GM12878 (cell line): ENCODE measurements around the gene MFSD12. TPM values are rescaled to one million over a fixed set of nuclear protein-coding genes. Genes with fewer than 3 reads are reported as not detected.

ENCODE experiments used
- BACH1 ChIP-seq: fragments of 450-650 bp; IDR thresholded peaks from 2 replicates; pipeline ENCODE4 v1.6.1; 2017; ENCODE audit warnings: mild to moderate bottlenecking, borderline replicate concordance
- CHD1 ChIP-seq: IDR thresholded peaks from 2 replicates; pipeline ENCODE4 v1.6.1; 2012; ENCODE audit warnings: low read depth, low read length, improper control_type of control experiment
- CHD4 ChIP-seq: fragments of 200-600 bp; sonication (generic); IDR thresholded peaks from 2 replicates; pipeline ENCODE4 v1.6.1; 2016; ENCODE audit warnings: mild to moderate bottlenecking
- CREM ChIP-seq: IDR thresholded peaks from 2 replicates; pipeline ENCODE4 v1.6.1; 2014; ENCODE audit warnings: antibody characterized with exemption, low read depth
- DPF2 ChIP-seq: fragments of 450-650 bp; IDR thresholded peaks from 2 replicates; pipeline ENCODE4 v1.6.1; 2017; ENCODE audit warnings: mild to moderate bottlenecking
- ESRRA ChIP-seq: IDR thresholded peaks from 2 replicates; pipeline ENCODE4 v1.6.1; 2012; ENCODE audit warnings: mild to moderate bottlenecking, low read length, improper control_type of control experiment
- FOXM1 ChIP-seq: IDR thresholded peaks from 2 replicates; pipeline ENCODE4 v1.6.1; 2012; ENCODE audit warnings: low read depth, mild to moderate bottlenecking, inconsistent platforms, low read length, moderate library complexity
- GATAD2B ChIP-seq: fragments of 450-650 bp; conservative IDR thresholded peaks from 2 replicates; pipeline ENCODE4 v1.6.1; 2017; ENCODE audit warnings: low read depth, mild to moderate bottlenecking, moderate library complexity
- HDAC2 ChIP-seq: fragments of 200-600 bp; sonication (generic); IDR thresholded peaks from 2 replicates; pipeline ENCODE4 v1.6.1; 2017
- IKZF1 ChIP-seq: fragments of 450-650 bp; conservative IDR thresholded peaks from 2 replicates; pipeline ENCODE4 v1.6.1; 2017; ENCODE audit warnings: antibody characterized with exemption, mild to moderate bottlenecking
- LARP7 ChIP-seq: fragments of 450-650 bp; IDR thresholded peaks from 2 replicates; pipeline ENCODE4 v1.6.1; 2017; ENCODE audit warnings: mild to moderate bottlenecking
- MLLT1 ChIP-seq: fragments of 450-650 bp; IDR thresholded peaks from 2 replicates; pipeline ENCODE4 v1.6.1; 2016; ENCODE audit warnings: mild to moderate bottlenecking
- MXI1 ChIP-seq: fragments of 150-350 bp; IDR thresholded peaks from 2 replicates; pipeline ENCODE4 v1.6.1; 2011; ENCODE audit warnings: low read depth, mild to moderate bottlenecking, inconsistent platforms, low read length, improper control_type of control experiment
- NFXL1 ChIP-seq: fragments of 450-650 bp; IDR thresholded peaks from 2 replicates; pipeline ENCODE4 v1.6.1; 2017; ENCODE audit warnings: antibody characterized with exemption, mild to moderate bottlenecking, borderline replicate concordance
- POLR2A ChIP-seq: IDR thresholded peaks from 2 replicates; pipeline ENCODE4 v1.6.1; 2011; ENCODE audit warnings: low read depth, mild to moderate bottlenecking, low read length
- RCOR1 ChIP-seq: conservative IDR thresholded peaks from 2 replicates; pipeline ENCODE4 v1.6.1; 2012; ENCODE audit warnings: low read depth, low read length, improper control_type of control experiment
- RELA ChIP-seq: fragments of 450-650 bp; IDR thresholded peaks from 2 replicates; pipeline ENCODE4 v1.8.0; 2014; ENCODE audit warnings: borderline replicate concordance; ENCODE audit not compliant: partially characterized antibody
- SIN3A ChIP-seq: IDR thresholded peaks from 2 replicates; pipeline ENCODE4 v1.6.1; 2012; ENCODE audit warnings: low read depth, low read length, improper control_type of control experiment
- SMAD5 ChIP-seq: IDR thresholded peaks from 2 replicates; pipeline ENCODE4 v1.6.1; 2016; ENCODE audit warnings: antibody characterized with exemption, low read depth
- SMC3 ChIP-seq: IDR thresholded peaks from 2 replicates; pipeline ENCODE4 v1.6.1; 2011; ENCODE audit warnings: low read length, improper control_type of control experiment, borderline replicate concordance
- SREBF1 ChIP-seq: IDR thresholded peaks from 2 replicates; pipeline ENCODE4 v1.6.1; 2012; ENCODE audit warnings: mild to moderate bottlenecking, low read length
- TBL1XR1 ChIP-seq: IDR thresholded peaks from 2 replicates; pipeline ENCODE4 v1.6.1; 2012; ENCODE audit warnings: low read depth, low read length, improper control_type of control experiment
- TCF12 ChIP-seq: IDR thresholded peaks from 2 replicates; pipeline ENCODE4 v1.6.1; 2011; ENCODE audit warnings: low read depth, mild to moderate bottlenecking, low read length
- ZBED1 ChIP-seq: IDR thresholded peaks from 2 replicates; pipeline ENCODE4 v1.6.1; 2016; ENCODE audit warnings: borderline replicate concordance
- polyA plus RNA-seq, 11 experiments: library from polyadenylated mRNA; depleted of rRNA in 4 of 11; unstranded in 6 of 11; stranded (reverse) in 5 of 11; fragments of >200 nt; fragmentation: Nextera tagmentation in 4 of 11; fragmentation: Illumina TruSeq in 1 of 11; extraction: Ambion mirVana in 4 of 11; extraction: Trizol in 1 of 11; gene quantifications; 1 replicate in 1 of 11; 2 replicates in 10 of 11; pipeline versions ENCODE4 v1.2.1 to v1.2.3, GENCODE V29; 2011 to 2016; ENCODE audit warnings: inconsistent platforms in 2 of 11, missing spikeins in 2 of 11, low read depth in 1 of 11
- total RNA-seq, 4 experiments: library from RNA; depleted of rRNA in 3 of 4; stranded (reverse); fragments of >200 nt in 3 of 4; fragmentation: Illumina TruSeq in 1 of 4; extraction: Trizol in 1 of 4; gene quantifications; 2 replicates each; pipeline versions ENCODE4 v1.2.1 to v1.2.3, GENCODE V29; 2013 to 2021
- TF ChIP-seq, protein P1 (sequence below), 3 experiments: IDR thresholded peaks in 2 of 3; conservative IDR thresholded peaks in 1 of 3; 2 replicates each; pipeline ENCODE4 v1.5.1; 2011; ENCODE audit warnings: low read depth in 3 of 3, low read length in 3 of 3, mild to moderate bottlenecking in 3 of 3, control low read depth in 2 of 3, moderate library complexity in 2 of 3, inconsistent platforms in 1 of 3, mixed read lengths in 1 of 3; ENCODE audit not compliant: control insufficient read depth in 2 of 3, insufficient read depth in 1 of 3; ENCODE audit errors: extremely low read depth in 1 of 3
- TF ChIP-seq, protein P2 (sequence below): fragments of 450-650 bp; IDR thresholded peaks from 2 replicates; pipeline ENCODE4 v1.6.1; 2017; ENCODE audit warnings: mild to moderate bottlenecking, low read depth, inconsistent platforms; ENCODE audit not compliant: poor library complexity, severe bottlenecking
- TF ChIP-seq, protein P3 (sequence below): fragments of 450-650 bp; conservative IDR thresholded peaks from 2 replicates; pipeline ENCODE4 v1.6.1; 2017; ENCODE audit warnings: mild to moderate bottlenecking, moderate library complexity

MFSD12 gene
- total and polyA plus RNA-seq, 10 of the 15 experiments (the other 5 are each of a cell fraction or from before 2014, with no cell fraction given), result 0.58 to 65.9 (median 16.8) TPM

GRCh38 chr19:3556978-3557460, 367 bp downstream of the MFSD12 start (continued):
- TF ChIP-seq RELA (no peak), MLLT1 (no peak), MXI1 (no peak), LARP7 (peak; percentile 50; the same call in 1 of the 2 replicates), TCF12 (peak; percentile 84), DPF2 (0 out of 2 replicates have a peak, but pooled peaks have one; percentile 12), CHD1 (no peak), NFXL1 (no peak), IKZF1 (0 out of 2 replicates have a peak, but pooled peaks have one; percentile 54), TBL1XR1 (no peak), SIN3A (0 out of 2 replicates have a peak, but pooled peaks have one; percentile 19), POLR2A (no peak), FOXM1 (no peak), CHD4 (no peak), HDAC2 (no peak), SMC3 (no peak), RCOR1 (no peak), SMAD5 (no peak), ESRRA (no peak), GATAD2B (peak; percentile 78), ZBED1 (no peak), BACH1 (peak; percentile 89; the same call in 1 of the 2 replicates), SREBF1 (no peak), CREM (no peak)
- TF ChIP-seq, protein P1, sequence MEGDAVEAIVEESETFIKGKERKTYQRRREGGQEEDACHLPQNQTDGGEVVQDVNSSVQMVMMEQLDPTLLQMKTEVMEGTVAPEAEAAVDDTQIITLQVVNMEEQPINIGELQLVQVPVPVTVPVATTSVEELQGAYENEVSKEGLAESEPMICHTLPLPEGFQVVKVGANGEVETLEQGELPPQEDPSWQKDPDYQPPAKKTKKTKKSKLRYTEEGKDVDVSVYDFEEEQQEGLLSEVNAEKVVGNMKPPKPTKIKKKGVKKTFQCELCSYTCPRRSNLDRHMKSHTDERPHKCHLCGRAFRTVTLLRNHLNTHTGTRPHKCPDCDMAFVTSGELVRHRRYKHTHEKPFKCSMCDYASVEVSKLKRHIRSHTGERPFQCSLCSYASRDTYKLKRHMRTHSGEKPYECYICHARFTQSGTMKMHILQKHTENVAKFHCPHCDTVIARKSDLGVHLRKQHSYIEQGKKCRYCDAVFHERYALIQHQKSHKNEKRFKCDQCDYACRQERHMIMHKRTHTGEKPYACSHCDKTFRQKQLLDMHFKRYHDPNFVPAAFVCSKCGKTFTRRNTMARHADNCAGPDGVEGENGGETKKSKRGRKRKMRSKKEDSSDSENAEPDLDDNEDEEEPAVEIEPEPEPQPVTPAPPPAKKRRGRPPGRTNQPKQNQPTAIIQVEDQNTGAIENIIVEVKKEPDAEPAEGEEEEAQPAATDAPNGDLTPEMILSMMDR (IDR thresholded peaks at IDR 0.05 in 2 of 3, conservative IDR thresholded peaks at IDR 0.05 in 1 of 3; ENCODE audit: control insufficient read depth in 2 of 3, extremely low read depth in 1 of 3, insufficient read depth in 1 of 3, low read depth in 3 of 3, low read length in 3 of 3), result peak in 1 of 3 experiments; percentile 6; a peak in 1 of 6 replicates
- TF ChIP-seq, protein P2, sequence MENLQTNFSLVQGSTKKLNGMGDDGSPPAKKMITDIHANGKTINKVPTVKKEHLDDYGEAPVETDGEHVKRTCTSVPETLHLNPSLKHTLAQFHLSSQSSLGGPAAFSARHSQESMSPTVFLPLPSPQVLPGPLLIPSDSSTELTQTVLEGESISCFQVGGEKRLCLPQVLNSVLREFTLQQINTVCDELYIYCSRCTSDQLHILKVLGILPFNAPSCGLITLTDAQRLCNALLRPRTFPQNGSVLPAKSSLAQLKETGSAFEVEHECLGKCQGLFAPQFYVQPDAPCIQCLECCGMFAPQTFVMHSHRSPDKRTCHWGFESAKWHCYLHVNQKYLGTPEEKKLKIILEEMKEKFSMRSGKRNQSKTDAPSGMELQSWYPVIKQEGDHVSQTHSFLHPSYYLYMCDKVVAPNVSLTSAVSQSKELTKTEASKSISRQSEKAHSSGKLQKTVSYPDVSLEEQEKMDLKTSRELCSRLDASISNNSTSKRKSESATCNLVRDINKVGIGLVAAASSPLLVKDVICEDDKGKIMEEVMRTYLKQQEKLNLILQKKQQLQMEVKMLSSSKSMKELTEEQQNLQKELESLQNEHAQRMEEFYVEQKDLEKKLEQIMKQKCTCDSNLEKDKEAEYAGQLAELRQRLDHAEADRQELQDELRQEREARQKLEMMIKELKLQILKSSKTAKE, result no peak
- TF ChIP-seq, protein P3, sequence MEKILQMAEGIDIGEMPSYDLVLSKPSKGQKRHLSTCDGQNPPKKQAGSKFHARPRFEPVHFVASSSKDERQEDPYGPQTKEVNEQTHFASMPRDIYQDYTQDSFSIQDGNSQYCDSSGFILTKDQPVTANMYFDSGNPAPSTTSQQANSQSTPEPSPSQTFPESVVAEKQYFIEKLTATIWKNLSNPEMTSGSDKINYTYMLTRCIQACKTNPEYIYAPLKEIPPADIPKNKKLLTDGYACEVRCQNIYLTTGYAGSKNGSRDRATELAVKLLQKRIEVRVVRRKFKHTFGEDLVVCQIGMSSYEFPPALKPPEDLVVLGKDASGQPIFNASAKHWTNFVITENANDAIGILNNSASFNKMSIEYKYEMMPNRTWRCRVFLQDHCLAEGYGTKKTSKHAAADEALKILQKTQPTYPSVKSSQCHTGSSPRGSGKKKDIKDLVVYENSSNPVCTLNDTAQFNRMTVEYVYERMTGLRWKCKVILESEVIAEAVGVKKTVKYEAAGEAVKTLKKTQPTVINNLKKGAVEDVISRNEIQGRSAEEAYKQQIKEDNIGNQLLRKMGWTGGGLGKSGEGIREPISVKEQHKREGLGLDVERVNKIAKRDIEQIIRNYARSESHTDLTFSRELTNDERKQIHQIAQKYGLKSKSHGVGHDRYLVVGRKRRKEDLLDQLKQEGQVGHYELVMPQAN, result peak; percentile 82
